NAMALWA (cell line): ENCODE results near the gene PDLIM7.

ENCODE experiments used
- DNase-seq: peaks from one replicate; pipeline ENCODE4 v3.0.0-alpha.2; 2015; ENCODE audit warnings: low spot score

The PDLIM7 gene

DNA sequence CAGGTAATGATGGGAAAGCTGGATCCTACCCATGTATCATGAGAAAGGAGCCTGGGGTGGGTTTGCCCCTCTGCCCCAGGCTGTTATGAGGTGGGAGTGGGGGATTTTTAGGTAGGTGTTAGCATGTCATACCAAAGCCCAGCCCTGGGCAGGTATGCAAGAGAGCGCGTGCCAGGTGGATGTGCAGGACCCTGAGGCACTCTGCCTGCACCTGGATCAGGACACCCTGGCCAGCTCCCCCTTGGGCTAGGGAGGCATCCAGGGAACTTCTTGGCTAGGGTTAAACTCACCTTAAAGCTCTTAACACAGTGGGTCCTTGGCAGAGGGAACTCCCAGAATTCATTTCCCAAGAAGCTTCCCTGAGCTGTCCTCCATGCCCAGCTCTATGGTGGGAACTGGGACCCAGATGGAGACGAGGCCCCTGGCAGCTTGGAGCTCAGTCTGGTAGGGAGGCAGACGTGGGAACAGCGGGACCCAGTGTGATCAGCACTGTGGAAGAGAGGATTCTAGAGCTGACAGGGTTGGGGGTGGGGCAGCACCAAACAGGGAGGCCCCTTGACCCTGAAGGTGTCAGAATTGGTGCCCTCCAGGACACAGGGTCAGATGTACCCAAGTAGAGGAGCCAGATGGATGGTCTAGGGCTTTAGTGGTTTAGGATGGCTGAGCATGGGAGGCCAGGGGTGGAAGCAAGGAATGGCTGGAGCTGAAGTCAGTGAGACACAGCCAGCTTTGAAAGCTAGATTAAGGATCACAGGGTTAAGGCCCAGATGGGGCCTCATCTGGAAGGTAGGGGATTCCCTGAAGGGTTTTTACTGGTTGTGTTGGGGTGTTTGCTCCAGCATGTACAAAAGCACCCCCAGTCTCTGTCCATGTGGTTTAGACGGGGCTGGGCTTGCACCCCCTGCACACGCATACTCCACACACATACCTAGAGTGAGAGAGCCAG lies 53.0 kb downstream of the PDLIM7 start:
- no peak for DNase-seq

DNA sequence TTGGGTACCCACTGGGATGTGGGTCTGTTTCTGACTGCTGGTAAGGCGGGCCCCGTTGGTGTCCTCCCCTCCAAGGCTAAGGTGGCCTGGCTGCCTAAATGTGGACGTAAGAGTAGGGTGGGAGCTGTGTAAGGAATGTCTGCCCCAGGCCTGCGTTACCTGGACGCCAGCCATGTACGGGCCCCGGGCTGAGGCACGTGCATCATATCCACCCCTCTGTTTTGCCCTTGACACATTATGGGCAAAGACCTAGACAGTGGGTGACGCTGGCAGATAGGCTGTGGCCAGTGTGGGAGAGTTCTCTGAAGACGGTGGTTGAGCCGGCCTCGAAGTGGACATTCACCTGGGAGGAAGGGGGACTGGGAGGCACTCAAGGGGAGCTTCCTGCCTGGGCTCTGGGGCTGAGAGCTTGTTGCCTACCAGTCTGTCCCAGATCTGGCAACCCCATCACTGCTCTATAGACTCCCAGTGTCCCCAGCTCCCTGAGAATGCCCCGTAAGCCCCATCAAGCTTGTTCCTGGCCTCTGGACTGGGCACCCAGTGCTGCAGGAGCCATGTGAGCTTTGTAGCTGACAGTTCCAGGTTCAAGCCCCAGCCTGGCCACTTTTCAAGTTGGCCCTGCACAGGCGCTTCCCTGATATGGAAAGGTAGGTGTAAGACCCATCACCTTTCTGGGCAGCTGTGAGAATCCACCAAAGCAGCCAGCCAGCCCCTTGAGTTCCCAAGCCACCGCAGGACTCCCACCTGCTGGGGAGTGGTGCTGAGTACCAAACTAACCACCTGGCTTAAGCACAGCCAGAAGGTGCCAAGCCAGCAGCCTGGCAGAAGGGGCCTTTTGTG lies 54.0 kb downstream of the PDLIM7 start:
- DNase-seq: no peak

DNA sequence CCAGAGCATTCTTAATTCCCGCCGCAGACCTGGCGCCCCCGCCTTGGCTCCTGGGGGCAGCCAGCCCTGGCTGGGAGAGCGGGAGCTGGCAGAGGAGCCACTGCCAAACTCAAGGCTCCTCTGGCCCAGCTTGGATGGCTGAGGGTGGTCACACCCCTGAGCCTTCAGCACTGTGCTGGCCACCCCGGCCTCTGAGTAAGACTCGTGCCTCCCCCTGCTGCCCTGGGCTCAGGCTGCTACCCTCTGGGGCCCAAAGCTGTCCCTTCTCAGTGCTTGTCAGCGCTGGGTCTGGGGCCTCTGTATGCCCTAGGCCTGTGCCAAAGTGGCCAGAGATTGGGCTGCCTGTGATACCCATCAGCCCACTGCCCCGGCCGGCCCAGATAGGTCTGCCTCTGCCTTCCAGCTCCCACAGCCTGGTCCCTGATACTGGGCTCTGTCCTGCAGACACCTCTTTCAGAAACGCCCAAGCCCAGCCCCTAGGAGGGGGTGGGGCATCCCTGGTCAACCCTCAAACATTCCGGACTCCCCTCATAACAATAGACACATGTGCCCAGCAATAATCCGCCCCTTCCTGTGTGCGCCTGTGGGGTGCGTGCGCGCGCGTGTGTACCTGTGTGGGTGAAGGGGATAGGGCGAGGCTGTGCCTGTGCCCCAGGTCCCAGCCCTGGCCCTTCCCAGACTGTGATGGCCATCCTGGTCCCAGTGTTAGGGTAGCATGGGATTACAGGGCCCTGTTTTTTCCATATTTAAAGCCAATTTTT lies 55.2 kb downstream of the PDLIM7 start:
- no peak for DNase-seq

DNA sequence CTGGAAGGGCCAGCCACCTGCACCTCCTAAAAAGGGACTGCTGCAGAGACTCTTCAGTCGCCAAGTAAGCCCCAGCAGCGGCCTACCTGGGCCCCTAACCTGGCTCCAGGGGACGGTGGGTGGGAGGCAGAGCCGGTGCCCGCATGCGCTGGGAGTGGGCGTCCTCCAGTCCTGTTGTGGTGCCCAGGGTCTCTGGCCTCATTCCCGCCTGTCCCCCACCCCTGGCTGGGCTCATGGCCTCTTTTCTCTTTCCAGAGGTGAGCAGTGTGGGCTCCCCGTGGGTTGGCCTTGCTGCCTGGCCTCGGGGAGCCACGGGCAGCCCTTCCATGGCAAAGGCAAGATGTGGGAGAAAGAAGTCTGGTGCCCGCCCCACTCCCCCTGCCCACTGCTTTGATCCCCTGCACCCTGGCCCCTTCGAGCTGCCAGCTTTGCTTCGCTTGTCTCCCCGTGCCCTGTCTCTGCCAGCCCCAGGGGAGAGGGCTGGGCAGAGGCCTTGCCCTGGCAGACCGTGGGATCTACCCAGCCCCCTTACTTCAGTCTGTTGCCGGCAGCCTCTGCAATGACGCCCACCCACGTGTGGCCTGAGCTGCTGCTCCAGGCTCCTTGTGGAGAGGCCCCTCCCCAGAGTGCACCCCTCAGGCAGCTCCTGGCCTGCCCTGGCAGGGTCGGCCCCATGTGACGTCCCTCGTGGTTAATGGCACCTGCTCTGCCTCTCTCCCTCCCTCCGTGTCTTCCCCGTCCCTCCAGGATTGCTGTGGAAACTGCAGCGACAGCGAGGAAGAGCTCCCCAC lies 56.2 kb downstream of the PDLIM7 start:
- no peak for DNase-seq

DNA sequence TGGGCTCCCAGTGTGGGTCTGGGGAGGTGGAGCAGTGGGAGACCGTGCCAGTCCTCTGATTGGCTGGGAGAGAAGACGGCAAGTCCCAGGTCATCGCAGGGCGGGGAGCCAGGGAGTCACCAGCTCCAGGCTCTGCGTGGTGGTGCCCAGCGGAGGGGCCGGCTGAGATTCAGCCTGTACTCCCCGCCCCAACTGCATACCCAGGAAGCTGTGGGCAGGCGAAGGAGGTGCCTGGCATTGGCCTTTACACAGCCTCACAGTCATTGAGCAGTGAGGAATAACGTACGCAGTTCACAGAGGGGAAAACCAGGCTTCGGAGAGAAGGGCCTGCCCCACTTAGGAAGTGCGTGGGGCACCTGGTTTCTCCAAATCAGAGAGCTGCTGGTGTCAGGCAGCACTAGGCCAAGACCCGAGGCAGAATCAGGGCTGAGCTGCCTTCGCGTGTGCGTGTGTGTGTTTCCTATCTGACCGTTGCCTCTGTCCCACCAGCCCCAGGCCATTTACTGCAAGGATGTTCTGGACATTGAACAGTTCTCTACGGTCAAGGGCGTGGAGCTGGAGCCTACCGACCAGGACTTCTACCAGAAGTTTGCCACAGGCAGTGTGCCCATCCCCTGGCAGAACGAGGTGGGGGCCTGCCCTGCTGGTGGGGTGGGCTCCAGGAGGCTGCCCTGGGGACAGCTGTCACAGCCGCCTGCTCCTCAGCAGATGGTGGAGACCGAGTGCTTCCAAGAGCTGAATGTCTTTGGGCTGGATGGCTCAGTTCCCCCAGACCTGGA lies 57.0 kb downstream of the PDLIM7 start:
- DNase-seq: no peak

DNA sequence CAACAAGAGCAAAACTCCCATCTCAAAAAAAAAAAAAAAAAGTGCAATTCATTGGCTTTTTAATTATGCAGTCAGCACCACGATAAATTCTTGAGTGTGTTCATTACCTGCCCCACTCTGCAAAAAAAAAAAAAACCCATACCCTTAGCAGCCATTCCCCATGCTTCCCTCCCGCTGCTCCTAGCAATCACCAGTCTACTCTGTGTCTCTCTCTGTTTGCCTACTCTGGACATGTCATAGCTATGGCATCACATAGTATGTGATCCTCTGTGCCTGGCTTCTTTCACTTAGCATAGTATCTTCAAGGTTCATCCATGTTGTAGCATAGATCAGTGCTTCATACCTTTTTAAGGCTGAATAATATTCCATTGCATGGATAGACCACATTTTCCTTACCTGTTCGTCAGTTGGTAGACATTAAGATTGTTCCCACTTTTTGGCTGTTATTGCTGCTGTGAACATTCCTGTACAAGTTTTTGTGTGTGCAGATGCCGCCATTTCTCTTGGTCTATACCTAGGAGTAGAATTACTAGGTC lies 57.8 kb downstream of the PDLIM7 start:
- DNase-seq: no peak

DNA sequence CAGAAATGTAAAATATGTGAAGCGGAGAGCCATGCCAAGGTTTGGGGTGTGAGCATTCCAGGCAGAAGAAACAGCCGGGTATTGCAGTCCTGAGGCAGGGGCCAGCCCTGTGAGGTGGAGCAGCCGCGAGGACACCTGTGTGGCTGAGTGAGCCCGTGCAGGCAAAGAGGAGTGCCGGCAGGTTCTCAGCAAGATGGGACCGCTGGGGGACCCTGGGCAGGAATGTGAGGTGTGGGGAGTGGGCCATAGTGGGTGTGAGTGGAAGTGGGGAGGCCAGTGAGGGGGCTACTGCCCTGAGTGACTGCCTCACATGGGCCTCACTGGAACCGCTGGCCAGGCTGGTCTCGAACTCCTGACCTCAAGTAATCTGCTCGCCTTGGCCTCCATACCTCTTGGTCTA lies 58.9 kb downstream of the PDLIM7 start:
- no peak for DNase-seq

DNA sequence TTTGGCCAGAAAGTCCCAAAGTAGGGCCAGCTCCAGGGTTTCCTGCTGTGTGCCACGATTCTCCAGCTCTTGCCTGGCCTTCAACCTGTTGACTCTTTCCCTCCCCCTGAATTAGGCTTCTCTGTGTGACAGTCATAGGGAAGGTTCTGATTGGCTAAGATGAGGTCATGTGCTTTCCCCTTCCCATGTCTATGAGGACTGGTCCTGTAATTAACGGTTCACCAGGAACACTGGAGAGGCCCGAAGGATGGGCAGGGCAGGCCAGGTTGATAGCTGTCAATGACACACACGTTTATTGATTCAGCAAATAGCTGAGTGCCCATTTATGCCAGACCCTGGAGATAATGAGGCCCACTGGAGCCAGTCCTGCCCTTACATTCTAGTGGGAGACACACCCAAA lies 59.8 kb downstream of the PDLIM7 start:
- no peak for DNase-seq

DNA sequence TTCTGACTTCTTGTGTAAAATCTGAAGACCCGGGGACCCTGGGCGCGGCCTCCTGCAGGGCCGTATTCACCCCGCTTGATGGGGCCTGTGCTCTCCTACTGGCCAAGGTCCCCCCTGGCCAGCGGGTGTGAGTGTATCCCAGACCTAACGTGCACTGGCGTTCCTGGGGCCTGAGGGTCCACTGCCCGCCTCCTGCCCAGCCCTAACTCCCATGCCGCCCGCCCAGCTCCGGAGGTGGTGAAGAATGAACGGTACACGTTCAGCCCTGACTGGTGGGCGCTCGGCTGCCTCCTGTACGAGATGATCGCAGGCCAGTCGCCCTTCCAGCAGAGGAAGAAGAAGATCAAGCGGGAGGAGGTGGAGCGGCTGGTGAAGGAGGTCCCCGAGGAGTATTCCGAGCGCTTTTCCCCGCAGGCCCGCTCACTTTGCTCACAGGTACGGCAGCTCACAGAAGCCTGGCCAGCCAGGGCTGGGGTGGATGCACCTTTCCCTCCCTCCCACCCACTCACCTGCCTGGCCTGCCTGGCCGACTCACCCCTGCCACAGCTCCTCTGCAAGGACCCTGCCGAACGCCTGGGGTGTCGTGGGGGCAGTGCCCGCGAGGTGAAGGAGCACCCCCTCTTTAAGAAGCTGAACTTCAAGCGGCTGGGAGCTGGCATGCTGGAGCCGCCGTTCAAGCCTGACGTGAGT lies 61.4 kb downstream of the PDLIM7 start:
- DNase-seq: no peak

DNA sequence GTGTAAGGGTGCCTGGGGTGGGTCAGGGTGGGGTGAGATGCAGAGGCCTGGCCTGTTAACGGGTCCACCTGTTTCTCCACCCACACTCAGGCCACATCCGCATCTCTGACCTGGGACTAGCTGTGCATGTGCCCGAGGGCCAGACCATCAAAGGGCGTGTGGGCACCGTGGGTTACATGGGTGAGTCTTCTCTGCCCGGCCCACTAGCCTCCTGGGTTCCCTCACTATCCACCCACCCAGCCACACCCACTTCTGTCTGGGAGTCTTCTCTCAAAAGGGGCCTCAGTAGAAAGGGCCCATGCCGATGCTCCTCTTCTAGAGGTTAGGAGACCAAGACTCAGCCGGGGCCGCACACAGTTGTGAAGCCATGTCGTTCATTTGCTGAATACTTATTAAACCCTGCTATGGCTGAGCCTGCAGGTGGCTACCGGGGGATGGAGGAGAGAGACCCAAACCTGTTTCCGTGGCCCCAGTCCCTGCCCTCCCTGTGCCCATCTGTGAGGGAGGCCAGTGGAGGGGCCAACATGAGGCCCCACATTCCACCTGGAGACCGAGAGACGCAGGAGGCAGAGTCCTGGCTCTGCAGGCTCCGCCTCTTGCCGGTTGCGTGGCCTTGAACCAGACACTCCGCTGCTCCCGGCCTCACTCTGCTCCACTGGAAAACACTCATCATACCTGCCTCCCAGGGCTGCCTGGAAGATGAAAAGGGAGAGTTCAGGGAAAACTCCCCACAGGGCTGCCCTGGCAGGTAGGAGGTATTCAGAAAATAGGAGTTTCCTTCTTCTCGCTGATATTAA lies 62.3 kb downstream of the PDLIM7 start:
- DNase-seq: no peak

DNA sequence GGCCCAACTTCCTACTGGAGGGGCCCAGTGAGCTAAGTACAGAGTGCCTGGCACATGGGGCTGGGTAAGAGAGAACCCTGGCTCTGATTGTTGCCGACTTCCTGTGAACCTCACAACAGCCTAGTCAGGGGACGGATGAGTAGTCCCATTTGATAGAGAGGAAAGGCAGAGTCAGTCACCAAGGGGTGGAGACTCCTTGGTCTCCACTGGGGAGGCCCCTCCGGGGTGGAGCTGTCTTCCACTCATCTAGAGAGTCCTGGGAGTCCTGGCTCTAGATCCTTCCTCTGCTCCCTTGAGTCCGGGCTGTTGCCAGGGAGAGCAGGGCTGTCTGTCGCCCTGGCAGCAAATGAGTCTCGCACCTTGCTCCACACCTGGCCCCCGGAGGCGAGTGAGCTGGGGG lies 63.0 kb downstream of the PDLIM7 start:
- DNase-seq: no peak

DNA sequence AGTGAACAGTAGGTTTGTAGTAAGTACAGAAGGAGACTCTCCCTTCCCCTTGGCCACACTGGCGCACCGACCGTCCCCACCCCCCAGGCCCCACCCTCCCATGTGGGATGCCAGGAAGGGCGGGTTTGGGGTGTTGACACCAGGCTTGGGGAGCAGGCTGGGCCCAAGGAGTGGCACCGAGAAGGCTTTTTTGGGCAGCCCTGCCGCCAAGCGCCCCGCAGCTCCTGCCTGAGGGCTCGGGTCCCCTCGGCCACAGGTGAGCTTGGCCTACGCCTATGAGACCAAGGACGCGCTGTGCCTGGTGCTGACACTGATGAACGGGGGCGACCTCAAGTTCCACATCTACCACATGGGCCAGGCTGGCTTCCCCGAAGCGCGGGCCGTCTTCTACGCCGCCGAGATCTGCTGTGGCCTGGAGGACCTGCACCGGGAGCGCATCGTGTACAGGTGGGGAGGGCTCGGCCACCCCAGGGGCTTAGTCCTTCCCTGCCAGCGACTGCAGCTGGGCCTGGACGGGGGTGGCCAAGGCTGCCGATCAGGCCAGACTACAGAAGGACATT lies 63.7 kb downstream of the PDLIM7 start:
- no peak for DNase-seq
